GM21528 (cell line): Measurements from ENCODE around the gene ZNF655.
"Not testable (repeated sequence)": the region's sequence is repeated elsewhere in the genome, so short reads cannot be mapped to it uniquely, and the experiment has no call there.

Experiments used
- ATAC-seq: cut with Tn5 transposase; IDR thresholded peaks from one replicate; pipeline ENCODE4 v1.9.1; 2021; ENCODE audit warnings: mild to moderate bottlenecking, moderate library complexity; ENCODE audit not compliant: unreplicated experiment, low FRiP score

ZNF655 gene

DNA sequence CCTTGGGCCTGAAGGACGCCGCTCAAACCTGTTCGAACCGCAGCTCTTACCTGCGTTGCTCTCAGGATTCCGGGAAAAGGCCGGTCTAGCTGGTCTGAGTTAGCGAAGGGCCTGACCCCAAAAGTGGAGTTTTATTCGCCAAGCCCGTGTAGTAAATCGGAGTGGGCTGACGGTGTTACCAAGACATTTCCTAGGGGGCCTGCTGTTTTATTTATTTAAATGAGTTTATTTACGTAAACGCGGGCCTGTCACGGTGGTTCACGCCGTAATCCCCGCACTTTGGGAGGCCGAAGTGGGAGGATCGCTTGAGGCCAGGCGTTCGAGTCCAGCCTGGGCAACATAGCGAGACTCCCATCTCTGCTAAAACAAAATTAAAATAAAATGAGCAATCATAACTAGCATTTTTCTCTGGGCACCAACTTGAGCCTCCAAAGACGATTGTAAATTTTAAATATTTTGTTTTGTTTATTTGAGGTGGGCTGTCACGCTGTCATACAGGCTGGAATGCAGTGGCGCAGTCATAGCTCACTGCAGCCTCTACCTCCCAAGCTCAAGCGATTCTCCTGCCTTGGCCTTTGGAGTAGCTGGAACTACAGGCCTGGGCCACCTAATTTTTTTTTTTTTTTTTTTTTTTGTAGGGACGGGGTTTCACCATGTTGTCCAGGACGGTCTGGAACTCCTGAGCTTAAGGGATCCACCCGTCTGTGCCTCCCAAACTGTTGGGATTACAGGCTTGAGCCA is 903 bp downstream of the ZNF655 start:
- no peak for ATAC-seq

- ATAC-seq: no peak
Observed at GRCh38 chr7:99560834-99561736, 2.6 kb downstream of the ZNF655 start.

DNA sequence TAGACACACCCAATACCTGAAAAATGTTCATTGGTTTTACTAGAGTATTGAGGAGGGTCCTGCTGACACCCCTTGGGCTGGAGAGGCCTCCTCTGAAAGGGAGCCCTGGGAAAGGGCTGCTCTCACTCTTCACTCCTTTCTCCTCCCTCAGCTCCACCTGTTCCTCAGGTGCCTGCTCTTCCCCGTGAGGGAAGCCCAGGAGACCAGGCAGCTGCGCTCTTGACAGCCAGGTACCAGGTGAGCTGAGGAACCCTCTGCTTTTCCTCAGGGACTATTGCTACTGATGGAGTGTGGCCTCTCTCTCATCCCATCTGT is 3.3 kb downstream of the ZNF655 start:
- ATAC-seq: no peak

DNA sequence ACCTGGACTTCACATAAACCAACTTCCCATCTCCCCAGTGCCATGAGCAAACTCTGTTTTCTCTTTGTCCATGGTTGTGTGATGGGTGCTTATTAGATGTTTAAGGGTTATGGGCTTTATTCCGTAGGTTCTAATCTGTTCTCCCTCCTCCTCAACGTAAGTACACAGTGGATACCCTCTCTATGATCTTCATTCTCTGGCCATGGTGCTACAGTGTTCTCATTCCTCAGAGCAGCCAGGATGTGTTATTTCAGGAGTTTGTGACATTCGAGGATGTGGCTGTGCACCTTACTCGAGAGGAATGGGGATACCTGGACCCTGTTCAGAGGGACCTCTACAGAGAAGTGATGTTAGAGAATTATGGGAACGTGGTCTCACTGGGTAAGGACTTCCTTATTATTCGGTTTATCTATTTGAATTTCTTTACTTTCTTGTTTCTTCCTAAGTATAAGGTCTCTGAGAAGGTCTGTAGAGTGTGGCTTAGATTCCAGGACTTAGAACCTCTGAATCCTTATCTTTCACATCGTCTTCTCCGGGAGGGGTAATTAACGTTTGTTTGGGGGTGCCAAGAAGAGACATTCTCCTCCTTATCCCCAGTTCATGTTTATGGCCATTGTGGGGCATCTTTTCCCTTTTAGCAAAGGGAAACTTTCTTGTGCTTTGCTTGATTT is 3.8 kb downstream of the ZNF655 start:
- no peak for ATAC-seq

DNA sequence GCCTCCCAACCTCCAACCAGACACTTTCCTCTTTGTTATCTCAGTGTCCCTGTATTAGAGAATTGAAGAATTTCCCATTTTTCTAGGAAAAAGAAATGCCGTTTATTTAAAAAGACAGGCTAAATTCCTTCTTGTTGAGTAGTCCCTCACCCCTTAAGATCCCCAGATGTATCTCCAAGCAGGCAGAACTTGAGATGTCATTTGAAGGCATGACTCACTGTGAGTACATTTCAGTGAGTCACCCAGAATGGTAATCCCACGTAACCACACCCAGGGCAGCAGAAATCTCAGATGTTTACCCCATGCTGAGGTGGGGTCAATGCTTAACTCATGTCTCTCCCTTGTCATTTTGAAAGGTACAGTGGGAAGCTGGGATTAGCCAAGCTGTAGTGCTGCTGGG is 4.4 kb downstream of the ZNF655 start:
- ATAC-seq: no peak

- ATAC-seq: no peak
Observed at GRCh38 chr7:99563650-99564049, 5.2 kb downstream of the ZNF655 start.

- ATAC-seq: not testable (repeated sequence)
Observed at GRCh38 chr7:99568770-99569169, 10.3 kb downstream of the ZNF655 start.

DNA sequence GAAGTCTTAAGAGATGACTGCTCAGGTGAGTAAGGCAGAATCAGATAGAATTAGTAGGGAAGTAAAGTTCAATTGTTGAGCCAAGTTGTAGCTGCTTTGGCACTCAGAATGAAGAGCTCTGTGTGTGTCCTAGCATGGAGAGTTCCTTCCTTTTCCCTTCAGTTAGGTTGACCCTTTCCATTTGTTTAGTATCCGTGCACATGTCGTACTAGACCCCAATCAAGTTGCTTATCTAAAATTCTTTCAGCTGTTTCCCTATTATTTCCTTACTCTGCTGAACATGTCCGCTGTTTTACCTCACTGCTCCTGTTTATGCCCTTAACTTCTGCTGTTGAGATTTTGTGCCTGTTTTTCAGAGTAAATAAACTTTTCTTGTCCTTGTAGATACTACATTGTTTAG is 13.3 kb downstream of the ZNF655 start:
- ATAC-seq: no peak

- ATAC-seq: no peak
Observed at GRCh38 chr7:99573257-99573656, 14.8 kb downstream of the ZNF655 start.

DNA sequence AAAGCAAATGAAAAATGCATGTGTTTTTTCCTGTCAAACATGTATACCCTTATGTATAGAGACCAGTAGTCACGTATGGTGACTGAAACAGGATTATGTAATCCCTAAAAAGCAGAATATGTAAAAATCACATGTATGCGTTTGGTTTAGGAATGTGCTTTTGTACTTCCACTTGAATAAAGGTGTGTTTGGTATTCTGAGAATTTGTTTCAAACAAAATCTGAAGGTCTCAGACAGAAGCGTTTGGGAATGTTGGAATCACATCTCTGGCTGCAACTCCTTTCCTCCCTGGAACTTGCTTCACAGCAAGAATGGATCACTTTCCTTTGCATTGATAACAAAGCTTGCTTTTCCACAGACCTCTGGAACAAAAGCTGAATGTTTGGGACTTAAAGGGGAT is 17.8 kb downstream of the ZNF655 start:
- ATAC-seq: no peak

GRCh38 chr7:99579281-99579955 is 21.0 kb downstream of the ZNF655 start:
- ATAC-seq: no peak

- ATAC-seq: no peak
Observed at GRCh38 chr7:99579956-99580777, 21.7 kb downstream of the ZNF655 start.

GRCh38 chr7:99580778-99581332 is 22.4 kb downstream of the ZNF655 start:
- not testable (repeated sequence) for ATAC-seq

DNA sequence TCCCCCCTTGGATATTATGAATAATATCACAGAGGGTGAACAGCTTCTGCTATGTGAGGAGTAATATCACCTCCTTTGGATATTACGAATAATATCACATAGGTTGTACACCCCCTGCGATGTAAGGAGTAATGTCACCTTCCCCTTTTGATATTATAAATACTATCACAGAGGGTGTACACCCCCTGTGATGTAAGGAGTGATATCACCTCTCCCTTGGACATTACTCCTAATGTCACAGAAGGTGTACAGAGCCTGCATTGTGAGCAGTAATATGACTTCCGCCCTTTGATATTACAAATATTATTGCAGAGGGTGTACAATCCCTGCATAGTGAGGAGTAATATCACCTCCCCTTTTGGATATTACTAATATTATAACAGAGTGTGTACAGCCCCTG is 30.4 kb downstream of the ZNF655 start:
- ATAC-seq: no peak

- no peak for ATAC-seq
Observed at GRCh38 chr7:99594948-99595745, 36.7 kb downstream of the ZNF655 start.

DNA sequence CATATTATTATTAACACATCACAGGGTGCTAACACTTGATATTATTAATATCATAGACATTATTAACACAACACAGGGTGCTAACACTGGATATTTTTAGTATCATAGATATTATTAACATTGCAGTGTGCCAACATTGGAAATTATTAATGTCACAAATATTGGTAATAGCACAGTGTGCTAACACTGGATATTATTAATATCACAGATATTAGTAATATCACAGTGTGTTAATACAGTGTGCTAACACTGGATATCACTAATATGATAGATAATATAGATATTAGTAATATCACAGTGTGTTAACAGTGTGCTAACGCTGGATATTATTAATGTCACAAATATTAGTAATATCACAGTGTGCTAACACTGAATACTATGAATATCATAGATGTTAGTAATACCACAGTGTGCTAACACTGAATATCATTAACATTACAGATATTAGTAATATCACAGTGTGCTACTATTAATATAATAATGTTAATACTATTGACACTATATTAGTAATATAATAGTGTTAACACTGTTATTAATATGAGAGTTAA is 38.0 kb downstream of the ZNF655 start:
- ATAC-seq: no peak

DNA sequence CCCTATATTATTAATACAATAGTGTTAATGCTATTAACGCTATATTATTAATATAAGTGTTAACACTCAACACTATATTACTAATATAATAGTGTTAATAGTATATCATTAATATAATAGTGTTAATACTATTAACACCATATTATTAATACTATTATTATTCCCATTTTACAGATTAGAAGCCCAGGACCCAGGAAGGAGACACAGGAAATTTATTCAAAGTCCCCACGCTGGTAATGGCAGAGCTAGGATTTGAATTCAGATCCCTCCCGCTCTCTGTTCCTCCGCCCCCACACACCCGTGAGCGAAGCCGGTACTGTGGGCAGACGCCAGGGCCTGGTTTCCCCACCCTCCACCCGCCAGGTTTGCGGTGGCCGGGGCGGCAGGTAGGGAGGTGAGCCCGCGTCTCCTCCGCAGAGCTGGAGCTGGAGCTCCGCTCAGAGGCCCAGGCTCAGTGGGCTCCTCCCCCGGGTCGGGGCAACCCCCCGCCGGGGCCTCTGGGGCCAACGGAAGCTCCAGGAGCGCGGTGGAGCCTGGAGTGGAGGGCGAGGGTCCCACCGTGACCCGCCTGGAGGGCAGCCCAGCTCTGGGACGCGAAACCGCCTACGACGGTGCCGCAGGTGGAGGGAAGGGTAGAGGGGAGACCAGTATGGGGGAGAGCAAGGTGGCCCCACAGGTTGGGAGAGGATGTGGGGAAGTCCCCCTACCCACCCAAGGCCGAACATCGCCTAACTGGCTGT is 39.5 kb downstream of the ZNF655 start, which contains the start of gene TMEM225B:
Gene TMEM225B, plus strand, starts transcription at position 506 of the 740 bp plus-strand sequence. CDS start 6,122 bp downstream, outside the sequence.
- no peak for ATAC-seq

- ATAC-seq: no peak
Observed at GRCh38 chr7:99599836-99600235, 41.4 kb downstream of the ZNF655 start.
